IMR-90 (cell line): ENCODE data around the gene MROH2A. TPM values are rescaled to one million over a fixed set of nuclear protein-coding genes. Genes with fewer than 3 reads are reported as not detected.

Experiments
- ATAC-seq: fragments of 200-7000 bp; cut with Tn5 transposase; 2 replicates; pipeline ENCODE4 v1.9.1; 2020; ENCODE audit warnings: low read depth, mild to moderate bottlenecking, moderate library complexity
- BruUV-seq: library from RNA; stranded (reverse); fragments of 400-500 nt; replicated peaks from 2 replicates; lab custom pipeline; 2021; lab: Mats Ljungman, UMichigan
- CTCF ChIA-PET: fragments of 300-600 bp; formaldehyde crosslinking; extraction: SDS; loops from one replicate; lab custom pipeline; 2021; ENCODE audit warnings: antibody characterized with exemption; lab: Yijun Ruan, JAX
- POLR2A ChIA-PET: fragments of 300-600 bp; sonication (Branson Sonifier 250); formaldehyde crosslinking; loops from one replicate; lab custom pipeline; 2022; ENCODE audit warnings: antibody characterized with exemption; ENCODE audit not compliant: unreplicated experiment; lab: Charles Lee
- DNase-seq: peaks from one replicate; pipeline ENCODE4 v3.0.0; 2013
- H2AFZ ChIP-seq: replicated peaks from 2 replicates; pipeline ENCODE3; 2013; ENCODE audit warnings: low read length, mild to moderate bottlenecking; ENCODE audit not compliant: poor library complexity
- H2AK5ac ChIP-seq: 2 replicates; pipeline ENCODE4 v1.6.1; 2013; ENCODE audit warnings: low read depth, low read length, inconsistent platforms
- H2AK9ac ChIP-seq: replicated peaks from 2 replicates; pipeline ENCODE3; 2013; ENCODE audit warnings: mild to moderate bottlenecking, low read depth, low read length, moderate library complexity; ENCODE audit not compliant: poor library complexity
- H2BK120ac ChIP-seq: 2 replicates; pipeline ENCODE4 v1.6.1; 2013; ENCODE audit warnings: low read depth, low read length, inconsistent platforms
- H2BK15ac ChIP-seq: 3 replicates; pipeline ENCODE4 v1.6.1; 2013; ENCODE audit warnings: low read depth, low read length, inconsistent platforms
- H2BK20ac ChIP-seq: 2 replicates; pipeline ENCODE4 v1.6.1; 2013; ENCODE audit warnings: low read depth, mild to moderate bottlenecking, inconsistent platforms, low read length, moderate library complexity
- H2BK5ac ChIP-seq: 2 replicates; pipeline ENCODE4 v1.6.1; 2013; ENCODE audit warnings: mild to moderate bottlenecking, low read depth, low read length, inconsistent platforms; ENCODE audit not compliant: poor library complexity, severe bottlenecking
- H3K14ac ChIP-seq: replicated peaks from 2 replicates; pipeline ENCODE4 v1.6.1; 2013; ENCODE audit warnings: low read depth, low read length, inconsistent platforms
- H3K18ac ChIP-seq: 2 replicates; pipeline ENCODE4 v1.6.1; 2013; ENCODE audit warnings: low read depth, low read length, control low read depth
- H3K23ac ChIP-seq: 2 replicates; pipeline ENCODE4 v1.6.1; 2013; ENCODE audit warnings: low read depth, low read length, inconsistent platforms
- H3K27ac ChIP-seq: 2 replicates; pipeline ENCODE4 v1.5.1; 2013; ENCODE audit warnings: mild to moderate bottlenecking, control low read depth, low read length; ENCODE audit not compliant: insufficient read depth
- H3K27me3 ChIP-seq: 2 replicates; pipeline ENCODE4 v1.6.1; 2013; ENCODE audit warnings: low read length; ENCODE audit not compliant: control insufficient read depth, insufficient read depth
- H3K36me3 ChIP-seq: 2 replicates; pipeline ENCODE4 v1.6.1; 2013; ENCODE audit warnings: low read length, mixed read lengths; ENCODE audit not compliant: control insufficient read depth, insufficient read depth
- H3K4ac ChIP-seq: 2 replicates; pipeline ENCODE4 v1.6.1; 2013; ENCODE audit warnings: low read depth, low read length, inconsistent platforms
- H3K4me1 ChIP-seq: 2 replicates; pipeline ENCODE4 v1.6.1; 2013; ENCODE audit warnings: low read length, mixed read lengths; ENCODE audit not compliant: control insufficient read depth, insufficient read depth
- H3K4me2 ChIP-seq: 2 replicates; pipeline ENCODE4 v1.6.1; 2013; ENCODE audit warnings: low read depth, mild to moderate bottlenecking, control low read depth, low read length, moderate library complexity
- H3K4me3 ChIP-seq: 2 replicates; pipeline ENCODE4 v1.5.1; 2013; ENCODE audit warnings: low read depth, mild to moderate bottlenecking, control low read depth, low read length, moderate library complexity; ENCODE audit not compliant: insufficient read depth
- H3K56ac ChIP-seq: 2 replicates; pipeline ENCODE4 v1.6.1; 2013; ENCODE audit warnings: low read length, inconsistent platforms; ENCODE audit not compliant: insufficient read depth; ENCODE audit errors: extremely low read depth
- H3K79me1 ChIP-seq, 2 experiments: 2 replicates each; pipeline ENCODE4 v1.6.1; 2013; ENCODE audit warnings: low read length in 2 of 2, inconsistent platforms in 1 of 2, low read depth in 1 of 2
- H3K9ac ChIP-seq: 2 replicates; pipeline ENCODE4 v1.6.1; 2013; ENCODE audit warnings: low read depth, low read length, control low read depth
- H3K9me1 ChIP-seq: 2 replicates; pipeline ENCODE4 v1.6.1; 2013; ENCODE audit warnings: low read length, inconsistent platforms; ENCODE audit not compliant: insufficient read depth
- H3K9me3 ChIP-seq: 2 replicates; pipeline ENCODE4 v1.6.1; 2013; ENCODE audit warnings: low read length; ENCODE audit not compliant: control insufficient read depth, insufficient read depth
- H4K20me1 ChIP-seq: 2 replicates; pipeline ENCODE4 v1.6.1; 2013; ENCODE audit warnings: low read length, inconsistent platforms; ENCODE audit not compliant: insufficient read depth
- H4K5ac ChIP-seq: 2 replicates; pipeline ENCODE4 v1.6.1; 2013; ENCODE audit warnings: mild to moderate bottlenecking, low read depth, low read length, control low read depth
- H4K8ac ChIP-seq, 2 experiments: 2 replicates each; pipeline ENCODE4 v1.6.1; 2013; ENCODE audit warnings: low read depth in 2 of 2, low read length in 2 of 2, control low read depth in 1 of 2, inconsistent platforms in 1 of 2
- H4K91ac ChIP-seq: 2 replicates; pipeline ENCODE4 v1.6.1; 2013; ENCODE audit warnings: low read depth, low read length, inconsistent platforms; ENCODE audit not compliant: insufficient read depth
- BHLHE40 ChIP-seq: fragments of 150-350 bp; IDR thresholded peaks from 2 replicates; pipeline ENCODE4 v1.6.1; 2016; ENCODE audit warnings: mild to moderate bottlenecking, low read depth, low read length
- CEBPB ChIP-seq: IDR thresholded peaks from 2 replicates; pipeline ENCODE4 v1.6.1; 2012; ENCODE audit warnings: low read depth, low read length, improper control_type of control experiment
- CHD1 ChIP-seq: IDR thresholded peaks from 2 replicates; pipeline ENCODE4 v1.6.1; 2012; ENCODE audit warnings: low read depth, low read length, improper control_type of control experiment
- FOS ChIP-seq: fragments of 150-350 bp; IDR thresholded peaks from 2 replicates; pipeline ENCODE4 v1.6.1; 2016; ENCODE audit warnings: low read depth, low read length
- MAFK ChIP-seq: IDR thresholded peaks from 2 replicates; pipeline ENCODE4 v1.6.1; 2012; ENCODE audit warnings: low read depth, low read length, improper control_type of control experiment
- MAZ ChIP-seq: IDR thresholded peaks from 2 replicates; pipeline ENCODE4 v1.6.1; 2012; ENCODE audit warnings: low read depth, mild to moderate bottlenecking, low read length, improper control_type of control experiment, moderate library complexity, borderline replicate concordance
- MXI1 ChIP-seq: IDR thresholded peaks from 2 replicates; pipeline ENCODE4 v1.6.1; 2012; ENCODE audit warnings: low read depth, mild to moderate bottlenecking, low read length, moderate library complexity, borderline replicate concordance
- NFE2L2 ChIP-seq: fragments of 150-350 bp; IDR thresholded peaks from 2 replicates; pipeline ENCODE4 v1.6.1; 2016; ENCODE audit warnings: low read depth, mild to moderate bottlenecking, low read length
- POLR2A ChIP-seq: IDR thresholded peaks from 2 replicates; pipeline ENCODE4 v1.6.1; 2012; ENCODE audit warnings: mild to moderate bottlenecking, low read depth, low read length
- RAD21 ChIP-seq: IDR thresholded peaks from 2 replicates; pipeline ENCODE4 v1.6.1; 2012; ENCODE audit warnings: low read length, improper control_type of control experiment
- RFX5 ChIP-seq: IDR thresholded peaks from 2 replicates; pipeline ENCODE4 v1.8.0; 2012; ENCODE audit warnings: low read depth, mild to moderate bottlenecking, low read length, moderate library complexity
- WGBS, 2 experiments: methylation state at CpG; one replicate each; pipeline versions ENCODE4 v1.1.5 to v1.1.7; 2013; ENCODE audit warnings: missing lambda C conversion rate in 2 of 2; ENCODE audit not compliant: insufficient read length in 1 of 2; ENCODE audit errors: extremely low coverage in 2 of 2; 5-methylcytosine and 5-hydroxymethylcytosine counted together
- dilution Hi-C: fragments of 300-500 bp; cut with HindIII; formaldehyde crosslinking; loops from one replicate; pipeline ENCODE4 v1.14.3; 2018; ENCODE audit warnings: low sequenced_read_pairs; ENCODE audit not compliant: unreplicated experiment
- in situ Hi-C: fragments of 300-500 bp; cut with MboI; formaldehyde crosslinking; loops from 3 replicates; pipeline ENCODE4 v1.14.3; 2019; ENCODE audit warnings: low sequenced_read_pairs, inconsistent platforms, mixed read lengths
- intact Hi-C: fragments of 100-400 bp; cut with micrococcal nuclease; formaldehyde crosslinking; loops from 2 replicates; pipeline ENCODE4 v1.10.0; 2022
- polyA plus RNA-seq, 3 experiments: library from polyadenylated mRNA; depleted of rRNA; stranded (reverse); fragments of >200 nt; gene quantifications; 2 replicates each; pipeline ENCODE4 v1.2.3, GENCODE V29; 2012; ENCODE audit warnings: low replicate concordance in 1 of 3
- total RNA-seq: library from RNA; depleted of rRNA; stranded (reverse); fragments of >200 nt; gene quantifications from 2 replicates; pipeline ENCODE4 v1.2.3, GENCODE V29; 2012
- TF ChIP-seq, protein P1 (sequence below): conservative IDR thresholded peaks from 2 replicates; pipeline ENCODE4 v1.5.1; 2012; ENCODE audit warnings: mild to moderate bottlenecking, low read depth, low read length, improper control_type of control experiment
- TF ChIP-seq, protein P2 (sequence below): fragments of 150-350 bp; IDR thresholded peaks from 2 replicates; pipeline ENCODE4 v1.6.1; 2017; ENCODE audit warnings: mild to moderate bottlenecking, antibody characterized with exemption, low read length, low read depth

MROH2A gene
- total and polyA plus RNA-seq, 2 of the 4 experiments (the other 2 are of a cell fraction): not detected

DNA sequence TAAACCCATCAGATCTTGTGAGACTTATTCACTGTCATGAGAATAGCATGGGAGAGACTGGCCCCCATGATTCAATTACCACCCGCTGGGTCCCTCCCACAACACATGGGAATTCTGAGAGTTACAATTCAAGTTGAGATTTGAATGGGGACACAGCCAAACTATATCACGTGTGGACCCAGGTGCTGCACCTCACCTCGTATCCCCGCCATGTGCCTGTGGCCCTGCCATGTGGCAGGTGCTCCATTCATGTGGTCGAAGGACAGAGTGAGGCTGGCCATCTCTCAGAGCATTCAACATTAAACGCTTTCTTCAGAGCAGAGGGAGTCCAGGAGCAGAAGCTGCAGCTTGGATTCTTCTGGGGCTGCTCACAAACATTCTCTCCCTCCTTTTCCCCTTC, 32.3 kb downstream of the MROH2A start (continued):
- TF ChIP-seq CHD1 (no peak), FOS (no peak)
- TF ChIP-seq, protein P1, sequence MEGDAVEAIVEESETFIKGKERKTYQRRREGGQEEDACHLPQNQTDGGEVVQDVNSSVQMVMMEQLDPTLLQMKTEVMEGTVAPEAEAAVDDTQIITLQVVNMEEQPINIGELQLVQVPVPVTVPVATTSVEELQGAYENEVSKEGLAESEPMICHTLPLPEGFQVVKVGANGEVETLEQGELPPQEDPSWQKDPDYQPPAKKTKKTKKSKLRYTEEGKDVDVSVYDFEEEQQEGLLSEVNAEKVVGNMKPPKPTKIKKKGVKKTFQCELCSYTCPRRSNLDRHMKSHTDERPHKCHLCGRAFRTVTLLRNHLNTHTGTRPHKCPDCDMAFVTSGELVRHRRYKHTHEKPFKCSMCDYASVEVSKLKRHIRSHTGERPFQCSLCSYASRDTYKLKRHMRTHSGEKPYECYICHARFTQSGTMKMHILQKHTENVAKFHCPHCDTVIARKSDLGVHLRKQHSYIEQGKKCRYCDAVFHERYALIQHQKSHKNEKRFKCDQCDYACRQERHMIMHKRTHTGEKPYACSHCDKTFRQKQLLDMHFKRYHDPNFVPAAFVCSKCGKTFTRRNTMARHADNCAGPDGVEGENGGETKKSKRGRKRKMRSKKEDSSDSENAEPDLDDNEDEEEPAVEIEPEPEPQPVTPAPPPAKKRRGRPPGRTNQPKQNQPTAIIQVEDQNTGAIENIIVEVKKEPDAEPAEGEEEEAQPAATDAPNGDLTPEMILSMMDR: no peak

DNA sequence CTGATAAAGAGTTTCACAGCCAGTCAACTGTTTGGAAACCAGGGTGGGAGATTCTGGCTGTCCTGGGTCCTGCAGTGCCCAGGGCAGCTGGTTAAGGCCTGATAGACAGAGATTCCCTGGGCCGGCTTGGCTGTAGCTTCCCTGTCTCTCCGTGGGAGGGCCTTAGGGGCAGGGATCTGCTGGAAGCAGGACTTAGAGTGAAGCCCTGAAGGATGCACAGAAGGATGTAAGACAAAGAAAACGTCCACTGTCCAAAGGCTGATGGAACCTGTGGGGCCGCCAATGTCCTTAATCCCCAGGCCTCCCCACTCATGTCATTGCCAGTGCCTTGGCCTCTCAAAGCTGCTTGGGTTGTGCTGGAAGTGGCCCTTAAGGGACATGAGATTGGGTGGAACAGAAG, 33.0 kb downstream of the MROH2A start:
- H3K36me3 ChIP-seq: no peaks in the 10 kb centered on the region
- H4K91ac ChIP-seq: no peak overlapping the region
- no peak overlapping the region for H3K23ac ChIP-seq
- H3K4me2 ChIP-seq: no peak overlapping the region
- H3K56ac ChIP-seq: no peak overlapping the region
- H3K4ac ChIP-seq: no peak overlapping the region
- H2BK15ac ChIP-seq: no peak overlapping the region
- no peaks in the 10 kb centered on the region for H3K9me1 ChIP-seq
- H3K27me3 ChIP-seq: peaks cover 27% of the 10 kb centered on the region
- H3K14ac ChIP-seq: no peak overlapping the region
- H2AK5ac ChIP-seq: no peak overlapping the region
- no peak overlapping the region for H2BK5ac ChIP-seq
- H2AFZ ChIP-seq: no peak overlapping the region
- no peaks in the 10 kb centered on the region for H3K9me3 ChIP-seq
- WGBS, 2 experiments: no CpG with 5 or more reads among the region's 4 CpGs
- H2BK120ac ChIP-seq: no peak overlapping the region
- BruUV-seq: no TSS peak
- H3K27ac ChIP-seq: no peak overlapping the region
- in situ Hi-C loops (no loop called here), dilution Hi-C loops (no loop called here), intact Hi-C loops (no loop called here)
- H4K20me1 ChIP-seq: no peaks in the 10 kb centered on the region
- POLR2A ChIA-PET: no interaction called here
- ATAC-seq (no peak), DNase-seq (no peak)
- H4K8ac ChIP-seq: no peak overlapping the region
- H4K5ac ChIP-seq: no peak overlapping the region
- no peaks in the 10 kb centered on the region for H3K4me1 ChIP-seq
- TF ChIP-seq, protein P2, sequence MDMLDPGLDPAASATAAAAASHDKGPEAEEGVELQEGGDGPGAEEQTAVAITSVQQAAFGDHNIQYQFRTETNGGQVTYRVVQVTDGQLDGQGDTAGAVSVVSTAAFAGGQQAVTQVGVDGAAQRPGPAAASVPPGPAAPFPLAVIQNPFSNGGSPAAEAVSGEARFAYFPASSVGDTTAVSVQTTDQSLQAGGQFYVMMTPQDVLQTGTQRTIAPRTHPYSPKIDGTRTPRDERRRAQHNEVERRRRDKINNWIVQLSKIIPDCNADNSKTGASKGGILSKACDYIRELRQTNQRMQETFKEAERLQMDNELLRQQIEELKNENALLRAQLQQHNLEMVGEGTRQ: no peak
- TF ChIP-seq, protein P1: no peak
- no peak for TF ChIP-seq CHD1
- no peak for TF ChIP-seq BHLHE40
- no peak for TF ChIP-seq NFE2L2
- no peak for TF ChIP-seq MAZ
- no peak for TF ChIP-seq POLR2A
- TF ChIP-seq CEBPB: no peak
- no peak for TF ChIP-seq RAD21
- no peak for TF ChIP-seq MXI1
- no peak for TF ChIP-seq RFX5
- TF ChIP-seq MAFK: no peak
- no peak overlapping the region for H3K4me3 ChIP-seq
- no peak overlapping the region for H3K9ac ChIP-seq
- no peaks in the 10 kb centered on the region for H3K79me1 ChIP-seq
- no peak overlapping the region for H3K18ac ChIP-seq
- CTCF ChIA-PET: no interaction called here
- H2BK20ac ChIP-seq: no peak overlapping the region
- H2AK9ac ChIP-seq: no peak overlapping the region
